Limb (tissue), 2 donors: ENCODE results near the gene ZNF202.

Source experiments
- DNase-seq, 2 donors: peaks; one replicate each; pipeline ENCODE4 v3.0.0-alpha.2; 2016; ENCODE audit errors: extremely low spot score in 2 of 2

The ZNF202 gene

GRCh38 chr11:123683428-123684170 lies 57.9 kb downstream of the ZNF202 start:
- no peak for DNase-seq

DNA sequence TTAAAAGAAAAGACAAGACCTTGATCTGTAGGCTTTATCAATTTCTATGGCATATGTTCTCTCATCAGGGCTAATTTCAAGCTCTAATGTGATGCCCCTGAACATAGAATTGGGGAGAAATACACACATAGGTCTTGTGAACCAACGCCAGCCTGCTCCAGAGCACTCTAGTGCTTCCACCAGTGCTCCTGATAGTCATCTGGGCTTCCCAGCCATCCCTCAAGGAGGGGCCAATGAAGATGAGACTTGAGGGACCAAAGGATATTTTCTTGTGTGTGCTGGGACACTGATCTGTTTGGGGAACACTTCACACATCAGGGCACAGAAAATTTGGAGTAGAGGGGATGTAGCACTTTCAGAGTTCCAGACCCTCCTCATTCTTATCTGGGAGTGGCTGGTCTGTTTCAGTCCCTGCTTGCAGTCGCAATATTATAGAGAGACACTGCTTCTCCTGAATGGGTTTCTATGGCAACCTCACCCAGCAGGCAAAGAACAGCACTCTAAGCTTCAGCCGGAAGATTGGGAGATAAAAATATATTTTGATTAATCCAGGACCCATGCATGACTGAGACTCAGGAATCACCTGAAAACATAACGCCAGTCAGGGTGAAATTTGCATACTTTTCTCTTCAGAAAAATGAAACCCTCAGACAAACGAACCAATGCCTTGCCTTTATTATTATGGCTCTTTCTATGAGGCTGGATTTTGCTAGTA lies 58.6 kb downstream of the ZNF202 start:
- no peak for DNase-seq

- DNase-seq: no peak
Measured at GRCh38 chr11:123681030-123681429, 60.4 kb downstream of the ZNF202 start.

DNA sequence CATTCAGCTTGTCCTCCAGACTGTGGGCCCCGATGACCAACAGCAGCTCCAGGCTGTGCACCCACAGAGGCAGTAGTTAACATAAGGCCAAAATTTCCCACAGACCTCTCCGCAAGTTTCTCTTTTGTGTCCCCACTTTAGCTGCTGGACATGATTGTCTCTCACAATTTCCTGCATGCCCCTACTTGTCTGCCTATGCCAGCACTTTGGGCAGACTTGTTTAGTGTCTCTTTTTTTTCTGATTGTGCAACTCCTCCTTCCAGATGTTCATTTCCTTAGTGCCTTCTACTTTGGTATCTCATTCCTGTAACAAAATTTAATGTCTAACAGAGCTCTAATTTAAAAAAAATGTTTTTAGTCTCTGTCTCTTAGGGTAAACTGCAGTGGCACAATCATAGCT lies 63.2 kb downstream of the ZNF202 start:
- no peak for DNase-seq

GRCh38 chr11:123677510-123677909 lies 64.0 kb downstream of the ZNF202 start:
- DNase-seq: no peak

GRCh38 chr11:123674297-123674696 lies 67.2 kb downstream of the ZNF202 start:
- DNase-seq: no peak
